DMS153 treated with DMSO at 0.1 percent for 48 hours (cell line): ENCODE measurements around the gene CRIM1.
A peak's percentile ranks its signal among the peaks of the same experiment; 100 is the strongest.

Source experiments
- DNase-seq: peaks from one replicate; lab custom pipeline; 2025; ENCODE audit not compliant: unreplicated experiment; lab: John Stamatoyannopoulos, UW

The CRIM1 gene

GRCh38 chr2:36394804-36395203 is 39.2 kb downstream of the CRIM1 start:
- DNase-seq, result peak; percentile 14

DNA sequence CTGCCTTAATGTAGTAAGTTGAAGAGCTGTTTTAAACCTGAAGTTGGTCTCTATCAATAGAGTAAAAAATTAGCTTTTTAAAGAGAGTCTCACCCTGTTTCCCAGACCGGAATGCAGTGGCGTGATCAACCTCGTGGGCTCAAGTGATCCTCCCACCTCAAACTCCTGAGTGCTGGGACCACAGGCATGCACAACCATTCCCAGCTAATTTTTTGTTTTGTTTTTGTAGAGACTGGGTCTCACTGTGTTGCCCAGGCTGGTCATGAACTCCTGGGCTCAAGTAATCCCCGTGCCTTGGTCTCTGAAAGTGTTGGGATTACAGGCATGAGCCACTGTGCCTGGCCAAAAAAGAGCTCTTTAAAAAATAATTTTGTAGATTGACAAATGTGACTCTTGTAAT is 40.3 kb downstream of the CRIM1 start:
- DNase-seq, result no peak

GRCh38 chr2:36396878-36397539 is 41.4 kb downstream of the CRIM1 start:
- DNase-seq, result no peak

DNA sequence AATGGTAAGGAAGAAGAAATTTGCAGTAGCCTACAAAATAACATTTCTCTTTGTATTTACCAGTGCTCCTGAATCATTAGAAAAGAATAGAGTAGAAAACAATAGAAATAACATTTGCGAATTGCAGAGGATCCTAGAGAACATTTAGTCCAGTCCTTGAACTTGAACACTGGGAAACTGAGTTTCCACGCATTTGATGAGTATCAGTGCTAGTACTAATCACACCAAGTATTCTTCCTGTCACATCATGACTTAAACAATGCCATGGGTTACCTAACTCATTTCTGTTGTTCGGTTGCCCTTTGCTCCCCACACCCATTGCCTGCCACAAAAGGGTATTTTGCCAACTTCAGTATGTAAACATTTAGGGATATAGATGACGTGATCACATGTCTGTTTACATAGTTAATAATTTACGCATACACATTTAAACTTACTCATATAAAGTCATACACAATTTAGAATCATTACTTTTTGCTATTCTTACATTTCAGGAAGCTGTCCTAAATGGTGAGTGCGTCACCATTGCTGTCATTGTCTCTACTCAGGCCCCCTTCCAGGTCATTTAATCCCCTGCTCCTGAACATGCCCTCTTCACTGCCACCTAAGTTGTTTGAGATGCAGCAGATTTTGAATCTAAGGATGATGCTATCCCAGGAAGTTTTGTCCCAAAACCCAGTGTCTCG is 42.3 kb downstream of the CRIM1 start:
- no peak for DNase-seq

- DNase-seq, result no peak
These were observed 43.5 kb downstream of the CRIM1 start for GRCh38 chr2:36399050-36399449.

GRCh38 chr2:36403675-36404230 is 48.2 kb downstream of the CRIM1 start:
- peak; percentile 28 for DNase-seq

DNA sequence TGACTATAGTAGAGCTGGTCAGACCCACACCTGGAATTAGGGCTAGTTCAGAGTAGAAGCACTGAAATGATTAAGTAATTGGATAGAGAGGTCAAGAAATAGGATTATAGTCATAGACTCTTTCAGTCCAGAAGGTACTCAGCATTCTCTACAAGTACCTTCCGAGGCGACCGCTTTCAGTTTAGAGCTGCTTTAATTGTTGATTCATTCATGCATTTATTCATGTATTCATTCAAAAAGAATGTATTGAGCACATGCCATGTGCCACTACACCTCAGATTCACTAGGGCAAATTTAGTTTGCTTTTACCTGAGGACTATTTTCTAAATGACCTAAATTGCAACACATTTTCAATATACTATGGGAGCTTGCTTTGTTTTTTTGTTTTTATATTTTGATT is 48.7 kb downstream of the CRIM1 start:
- DNase-seq, result no peak

DNA sequence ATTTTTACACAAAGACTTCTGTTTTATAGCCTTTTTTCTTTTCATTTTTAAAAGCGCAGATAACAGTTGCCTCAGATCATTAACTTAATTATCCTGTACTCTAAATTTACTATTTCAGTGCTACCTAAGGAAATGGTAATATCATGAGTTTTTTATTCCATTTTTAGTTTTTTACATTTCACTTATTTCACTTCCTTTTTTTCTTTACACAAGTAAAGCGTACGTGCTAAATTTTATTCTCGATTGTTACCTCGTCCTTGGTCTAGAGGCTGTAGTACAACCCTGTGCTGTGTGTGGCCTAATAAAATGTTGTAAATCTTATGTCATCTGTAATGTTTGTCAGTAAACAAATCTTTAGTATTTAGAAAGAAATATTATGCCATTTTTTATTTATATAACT is 49.2 kb downstream of the CRIM1 start:
- DNase-seq, result no peak

DNA sequence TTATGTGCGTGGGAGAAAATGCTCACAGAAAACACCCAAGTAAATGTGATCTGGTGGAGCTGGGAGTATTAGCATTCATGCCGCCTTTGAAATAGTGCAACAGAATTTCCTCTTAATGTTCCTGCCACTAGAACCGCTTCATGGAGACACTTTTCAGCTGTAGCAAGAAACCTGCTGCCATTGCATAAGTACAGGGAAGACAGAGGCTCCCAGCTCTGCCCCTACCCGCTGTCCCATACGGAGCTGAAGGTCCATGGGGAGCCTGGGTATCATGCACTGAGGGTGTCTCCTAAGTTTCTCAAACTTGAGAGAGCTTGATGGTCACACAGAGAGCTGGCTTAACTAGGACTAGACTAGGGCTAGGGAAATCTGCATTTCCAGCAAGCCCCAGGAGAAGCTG is 49.6 kb downstream of the CRIM1 start:
- no peak for DNase-seq

GRCh38 chr2:36406296-36406695 is 50.7 kb downstream of the CRIM1 start:
- no peak for DNase-seq

- DNase-seq, result no peak
These were observed 51.8 kb downstream of the CRIM1 start for GRCh38 chr2:36407413-36407812.

DNA sequence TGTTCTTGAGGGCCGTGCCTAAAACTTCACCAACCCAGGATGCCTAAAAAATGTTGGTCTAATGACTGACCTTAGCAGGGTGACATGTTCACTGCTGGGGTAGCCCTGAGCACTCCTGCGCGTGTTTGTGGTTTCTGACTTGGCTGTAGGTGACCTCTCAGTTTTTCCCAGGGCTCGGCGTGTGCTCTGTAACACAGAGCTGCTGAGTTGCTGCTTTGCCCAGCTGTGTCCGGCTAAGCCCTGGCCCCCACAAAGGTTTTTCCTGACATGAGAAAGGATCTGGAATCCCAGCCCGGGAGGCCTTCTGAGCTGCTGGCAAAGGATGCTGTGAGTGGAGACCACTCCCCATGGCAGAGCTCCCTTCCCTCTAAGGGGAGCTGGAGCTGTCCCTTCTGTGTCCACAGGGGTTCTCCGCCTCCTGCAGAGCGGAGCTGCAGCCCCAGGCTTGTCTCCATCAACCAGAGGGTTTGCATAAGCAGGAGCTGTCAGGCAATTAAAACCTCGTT is 52.7 kb downstream of the CRIM1 start:
- no peak for DNase-seq

GRCh38 chr2:36409335-36409734 is 53.8 kb downstream of the CRIM1 start:
- DNase-seq, result no peak

DNA sequence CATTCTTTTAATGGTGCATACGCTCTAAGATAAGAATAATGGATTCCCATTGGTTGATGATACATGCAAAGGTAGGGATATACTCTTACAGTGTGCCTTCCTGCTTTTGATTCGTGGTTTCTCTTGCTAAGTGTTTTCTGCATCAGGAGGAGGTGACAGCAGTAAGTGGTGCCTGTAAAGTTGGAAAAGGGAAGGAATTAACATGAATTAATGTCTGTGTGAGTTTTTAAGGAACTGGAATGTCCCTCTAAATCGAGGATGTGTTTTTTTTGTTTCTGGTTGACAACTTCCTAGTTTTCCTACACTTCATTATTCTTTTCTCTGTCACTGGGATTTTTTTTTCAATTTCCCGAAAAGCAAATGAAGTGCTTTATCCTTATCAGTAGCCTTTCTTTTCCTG is 54.4 kb downstream of the CRIM1 start:
- no peak for DNase-seq

GRCh38 chr2:36410681-36411080 is 55.1 kb downstream of the CRIM1 start:
- DNase-seq, result no peak

DNA sequence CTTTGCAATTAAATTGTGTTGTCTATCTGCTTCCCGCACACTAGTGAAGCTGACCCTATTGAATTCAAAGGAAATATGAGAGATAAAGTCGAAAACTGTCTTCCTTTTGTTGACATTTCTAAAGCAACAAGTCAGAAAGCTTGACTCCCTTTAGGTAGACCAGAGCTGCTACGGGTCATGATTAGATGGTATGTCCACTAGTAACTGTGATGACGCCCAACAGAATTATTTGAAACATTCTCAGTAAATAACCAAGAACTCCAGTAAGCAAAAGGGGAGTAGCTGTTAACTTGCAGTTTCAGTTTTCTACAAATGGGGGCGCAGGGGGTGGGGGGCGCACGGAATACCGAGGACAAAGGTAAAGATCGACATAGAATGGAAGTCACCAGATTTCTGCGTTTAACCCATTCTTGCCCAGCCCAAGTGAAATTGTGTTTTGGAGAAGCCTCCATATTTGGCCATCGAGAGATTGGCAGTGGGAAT is 56.4 kb downstream of the CRIM1 start:
- no peak for DNase-seq

GRCh38 chr2:36413218-36413617 is 57.6 kb downstream of the CRIM1 start:
- no peak for DNase-seq

DNA sequence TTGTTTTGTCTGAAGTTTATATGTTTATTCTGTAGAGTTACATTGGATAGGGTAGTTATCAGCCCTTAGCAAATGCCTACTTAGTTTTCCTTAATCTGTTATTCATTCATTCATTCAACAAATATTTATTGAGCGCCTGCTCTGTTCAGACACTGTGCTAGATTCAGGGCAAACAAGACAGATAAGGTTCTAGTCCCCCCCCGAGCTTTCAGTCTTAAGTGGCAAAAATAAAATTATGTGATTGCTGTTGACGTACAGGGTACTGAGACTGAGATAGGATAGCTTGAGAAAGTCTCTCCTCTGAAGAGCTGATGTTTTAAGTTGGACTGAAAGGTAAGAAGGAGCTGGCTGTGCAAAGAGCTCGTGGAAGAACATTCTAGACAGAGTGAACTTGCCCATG is 58.7 kb downstream of the CRIM1 start:
- no peak for DNase-seq

DNA sequence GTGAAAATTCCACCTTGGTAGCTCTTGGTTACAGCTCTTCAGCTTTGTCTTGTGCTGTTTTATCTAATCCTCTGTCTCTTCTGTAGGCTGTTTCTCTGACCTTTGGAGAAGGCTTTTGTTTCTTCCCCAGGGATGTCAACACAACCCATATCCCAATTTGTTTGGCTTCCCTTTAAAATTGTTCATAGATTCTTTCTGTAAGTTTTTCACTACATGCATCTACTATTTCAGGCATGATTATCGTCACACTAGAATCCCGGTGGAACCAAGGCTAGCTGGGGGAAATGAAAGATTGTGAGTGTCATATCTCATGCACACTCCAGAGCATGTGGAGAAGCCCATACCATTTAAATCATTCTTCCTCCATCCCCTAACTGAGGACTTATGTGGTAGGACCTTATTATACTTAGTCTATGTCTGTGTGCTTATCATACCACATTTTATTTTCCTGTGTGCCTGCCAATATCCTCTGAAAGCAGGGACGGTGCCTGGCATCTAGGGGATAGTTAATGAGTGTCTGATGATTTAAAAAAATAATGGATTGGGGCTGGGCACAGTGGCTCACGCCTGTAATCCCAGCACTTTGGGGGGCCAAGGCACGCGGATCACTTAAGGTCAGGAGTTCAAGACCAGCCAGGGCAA is 59.9 kb downstream of the CRIM1 start:
- no peak for DNase-seq

DNA sequence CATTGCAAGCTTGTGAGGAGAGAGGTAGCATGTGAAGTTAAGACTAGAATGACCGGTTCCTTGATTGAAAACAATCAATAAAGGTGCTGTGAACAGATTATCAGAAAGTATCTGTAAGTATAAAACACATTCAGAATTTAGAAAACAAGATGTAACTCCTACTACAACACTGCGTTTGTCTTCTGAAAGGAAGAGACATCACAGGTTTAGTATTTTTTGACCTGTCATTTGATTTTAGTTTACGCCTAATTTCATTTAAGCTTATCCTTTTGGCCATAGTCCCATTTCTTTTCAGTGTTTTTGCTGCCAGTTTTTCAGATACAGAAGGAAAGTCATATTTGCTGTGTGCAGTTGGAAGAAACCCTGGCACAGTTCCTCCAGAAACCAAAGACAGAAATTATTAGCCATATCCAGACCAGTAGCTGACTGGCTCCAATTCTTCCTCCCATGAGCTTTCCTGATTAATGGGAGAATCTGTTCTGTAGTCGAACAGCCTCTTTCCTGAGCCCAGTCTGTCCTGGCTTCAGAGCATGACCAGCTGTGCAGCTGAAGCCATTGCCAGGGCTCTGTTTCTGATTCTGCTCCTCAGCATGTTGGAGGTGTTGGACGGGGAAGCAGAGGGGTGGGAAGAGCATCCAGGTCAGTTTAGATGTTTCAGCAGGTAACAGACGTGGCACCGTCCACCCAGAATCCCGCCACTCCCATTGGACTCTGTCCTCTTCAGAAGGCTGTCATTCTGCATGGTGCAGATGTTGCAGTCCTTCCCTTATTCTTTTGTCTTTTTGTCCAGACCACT is 61.0 kb downstream of the CRIM1 start:
- no peak for DNase-seq

- no peak for DNase-seq
These were observed 65.1 kb downstream of the CRIM1 start for GRCh38 chr2:36420569-36421181.
